Measurements from ENCODE around the gene KLHDC2.

DNA sequence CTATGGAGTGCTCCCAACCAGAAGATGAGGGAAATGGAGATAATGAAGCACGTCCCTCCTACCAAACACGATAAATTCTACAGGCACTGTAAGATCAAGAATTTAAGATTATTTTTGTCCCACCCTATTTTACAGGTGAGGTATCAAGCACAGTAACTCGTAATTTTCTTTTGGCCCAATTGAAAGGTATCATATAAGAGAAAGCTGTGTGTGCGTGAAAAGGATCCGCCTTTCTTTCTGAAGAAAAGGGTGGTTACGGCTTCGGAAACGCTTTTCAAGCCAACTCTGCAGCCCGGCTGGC is 733 bp upstream of the KLHDC2 start:
- TF ChIP-seq HDGF (IDR thresholded peaks at IDR 0.05; ENCODE audit: borderline replicate concordance) (no peak), SP1 (IDR thresholded peaks at IDR 0.05) (no peak), TARDBP (IDR thresholded peaks at IDR 0.05) (no peak), NFRKB (IDR thresholded peaks at IDR 0.05) (no peak), BHLHE40 (IDR thresholded peaks at IDR 0.05; ENCODE audit: borderline replicate concordance) (no peak), ZNF384 (IDR thresholded peaks at IDR 0.05) (no peak), ELF4 (IDR thresholded peaks at IDR 0.05) (no peak), L3MBTL2 (conservative IDR thresholded peaks at IDR 0.05) (no peak), SUZ12 (IDR thresholded peaks at IDR 0.05) (no peak)
